Stimulated activated CD4-positive, alpha-beta T cell treated with anti-CD3 and anti-CD28 coated beads, Interleukin-2, amount 100 ng/mL, for 24 hours (primary cell): ENCODE data around the gene USH2A.

Source experiments
- DNase-seq, 2 donors: peaks; one replicate each; pipeline ENCODE4 v3.0.0-alpha.2; 2020

Gene USH2A

GRCh38 chr1:215761446-215761845, 661.8 kb downstream of the USH2A start:
- DNase-seq: no peak

- DNase-seq: no peak
Measured at GRCh38 chr1:215754112-215754511, 669.1 kb downstream of the USH2A start.

- no peak for DNase-seq
Measured at GRCh38 chr1:215749414-215749813, 673.8 kb downstream of the USH2A start.

GRCh38 chr1:215748431-215748830, 674.8 kb downstream of the USH2A start:
- DNase-seq: no peak

GRCh38 chr1:215744419-215744818, 678.8 kb downstream of the USH2A start:
- no peak for DNase-seq

- no peak for DNase-seq
Measured at GRCh38 chr1:215739025-215739424, 684.2 kb downstream of the USH2A start.

GRCh38 chr1:215731699-215732098, 691.5 kb downstream of the USH2A start:
- DNase-seq: no peak

- no peak for DNase-seq
Measured at GRCh38 chr1:215730600-215730999, 692.6 kb downstream of the USH2A start.

GRCh38 chr1:215728169-215728568, 695.1 kb downstream of the USH2A start:
- DNase-seq: no peak

GRCh38 chr1:215720126-215720525, 703.1 kb downstream of the USH2A start:
- no peak for DNase-seq

GRCh38 chr1:215719552-215719951, 703.7 kb downstream of the USH2A start:
- no peak for DNase-seq

GRCh38 chr1:215718575-215719287, 704.5 kb downstream of the USH2A start:
- DNase-seq: no peak

- DNase-seq: no peak
Measured at GRCh38 chr1:215717677-215718426, 705.4 kb downstream of the USH2A start.

- no peak for DNase-seq
Measured at GRCh38 chr1:215710899-215711225, 712.4 kb downstream of the USH2A start.

GRCh38 chr1:215710036-215710898, 713.0 kb downstream of the USH2A start:
- DNase-seq: no peak

GRCh38 chr1:215704089-215704860, 719.0 kb downstream of the USH2A start:
- no peak for DNase-seq

- no peak for DNase-seq
Measured at GRCh38 chr1:215682232-215682631, 741.0 kb downstream of the USH2A start.

GRCh38 chr1:215681041-215681440, 742.2 kb downstream of the USH2A start:
- no peak for DNase-seq

GRCh38 chr1:215679231-215679630, 744.0 kb downstream of the USH2A start:
- no peak for DNase-seq

- DNase-seq: no peak
Measured at GRCh38 chr1:215677112-215677511, 746.1 kb downstream of the USH2A start.

GRCh38 chr1:215673943-215674342, 749.3 kb downstream of the USH2A start:
- DNase-seq: no peak

GRCh38 chr1:215672482-215672881, 750.8 kb downstream of the USH2A start:
- DNase-seq: no peak
